Measurements from ENCODE around the gene CSTF2. TPM values are rescaled to one million over a fixed set of nuclear protein-coding genes. Genes with fewer than 3 reads are reported as not detected.
"Not testable (repeated sequence)": the region's sequence is repeated elsewhere in the genome, so short reads cannot be mapped to it uniquely, and the experiment has no call there.

The CSTF2 gene
- 26.7 and 28.4 TPM in 2 replicates for total RNA-seq (2022)
- percentile 63 among the genes with signal in this experiment for Bru-seq, nascent RNA
- BruChase-seq, experiment 1, labeled RNA remaining after a 6-hour chase = percentile 70 among the genes with signal in this experiment
- percentile 61 among the genes with signal in this experiment for BruChase-seq, experiment 2, labeled RNA remaining after a 2-hour chase
- long read RNA-seq, transcript CSTF2-201 (14 exons, 1,958 nt) = major isoform, 72 of 82 reads
- long read RNA-seq, partial matches to known transcripts = 4 of 82 reads
- long read RNA-seq, other reads (novel, unspliced or antisense) = 6 of 82 reads

GRCh38 chrX:100819837-100820666 is at the start of gene CSTF2:
Gene CSTF2 (plus strand): TSS chrX:100820391. CDS start chrX:100820417, 26 bp downstream.
- Mint-ChIP-seq H3K4me1 (ENCODE audit: insufficient read depth, unreplicated experiment) (peaks cover 6% of the 10 kb centered on the region), H3K27ac (ENCODE audit: low read depth, unreplicated experiment) (peak within 1 kb of the TSS; percentile 93), H3K9me3 (ENCODE audit: unreplicated experiment) (no peaks in the 10 kb centered on the region), H3K36me3 (ENCODE audit: insufficient read depth, unreplicated experiment) (peaks cover 18% of the 10 kb centered on the region), H3K4me3 (ENCODE audit: unreplicated experiment) (peak within 1 kb of the TSS; percentile 78), H3K27me3 (ENCODE audit: insufficient read depth, unreplicated experiment) (peaks cover 65% of the 10 kb centered on the region)
- intact Hi-C loops (cut with micrococcal nuclease) = no loop called here
- BruUV-seq (replicated peaks) = no TSS peak
- DNase-seq (ENCODE audit: unreplicated experiment) = peak; percentile 75
- ChIA-PET POLR2A (no interaction called here), CTCF (interaction anchor here (0.6 to 1.4 kb wide), 2 partner anchors 88 to 134 kb away, joined by 3 read pairs; partner anchors contain the start of gene SYTL4)
- no peak for TF ChIP-seq CTCF (IDR thresholded peaks at IDR 0.05; ENCODE audit: unreplicated experiment)

GRCh38 chrX:100796371-100796770 is 23.8 kb upstream of the CSTF2 start:
- POLR2A ChIA-PET = interaction anchor here (0.7 kb wide), 1 partner anchor 189 kb away, joined by 3 read pairs; no protein-coding TSS in a partner anchor
- intact Hi-C loops (cut with micrococcal nuclease); H3K4me1 Mint-ChIP-seq (ENCODE audit: insufficient read depth, unreplicated experiment); DNase-seq (ENCODE audit: unreplicated experiment); H3K4me3 Mint-ChIP-seq (ENCODE audit: unreplicated experiment); CTCF ChIA-PET; H3K27ac Mint-ChIP-seq (ENCODE audit: low read depth, unreplicated experiment); H3K36me3 Mint-ChIP-seq (ENCODE audit: insufficient read depth, unreplicated experiment); BruUV-seq (replicated peaks); H3K9me3 Mint-ChIP-seq (ENCODE audit: unreplicated experiment): not testable (repeated sequence)
- peaks cover 52% of the 10 kb centered on the region for H3K27me3 Mint-ChIP-seq (ENCODE audit: insufficient read depth, unreplicated experiment)

GRCh38 chrX:100797359-100797758 is 22.8 kb upstream of the CSTF2 start:
- H3K36me3 Mint-ChIP-seq (ENCODE audit: insufficient read depth, unreplicated experiment) = no peaks in the 10 kb centered on the region
- H3K4me1 Mint-ChIP-seq (ENCODE audit: insufficient read depth, unreplicated experiment) = no peaks in the 10 kb centered on the region

GRCh38 chrX:100798484-100799214 is 21.5 kb upstream of the CSTF2 start:
- Mint-ChIP-seq H3K9me3 (ENCODE audit: unreplicated experiment) (no peaks in the 10 kb centered on the region), H3K27ac (ENCODE audit: low read depth, unreplicated experiment) (no peak overlapping the region), H3K36me3 (ENCODE audit: insufficient read depth, unreplicated experiment) (no peaks in the 10 kb centered on the region), H3K27me3 (ENCODE audit: insufficient read depth, unreplicated experiment) (peaks cover 69% of the 10 kb centered on the region), H3K4me3 (ENCODE audit: unreplicated experiment) (no peak overlapping the region), H3K4me1 (ENCODE audit: insufficient read depth, unreplicated experiment) (no peaks in the 10 kb centered on the region)
- no peak for DNase-seq (ENCODE audit: unreplicated experiment)
- TF ChIP-seq CTCF (IDR thresholded peaks at IDR 0.05; ENCODE audit: unreplicated experiment) = no peak
- intact Hi-C loops (cut with micrococcal nuclease) = no loop called here
- ChIA-PET CTCF (interaction anchor here (0.6 kb wide), 1 partner anchor 94 kb away, joined by 3 read pairs; no protein-coding TSS in a partner anchor), POLR2A (no interaction called here)
- no TSS peak for BruUV-seq (replicated peaks)

More at GRCh38 chrX:100797359-100797758, 22.8 kb upstream of the CSTF2 start:
- peaks cover 62% of the 10 kb centered on the region for H3K27me3 Mint-ChIP-seq (ENCODE audit: insufficient read depth, unreplicated experiment)
- intact Hi-C loops (cut with micrococcal nuclease) = no loop called here
- DNase-seq (ENCODE audit: unreplicated experiment) = no peak
- H3K9me3 Mint-ChIP-seq (ENCODE audit: unreplicated experiment) = no peaks in the 10 kb centered on the region
- TF ChIP-seq CTCF (IDR thresholded peaks at IDR 0.05; ENCODE audit: unreplicated experiment) = no peak
- H3K27ac Mint-ChIP-seq (ENCODE audit: low read depth, unreplicated experiment) = no peak overlapping the region
- no peak overlapping the region for H3K4me3 Mint-ChIP-seq (ENCODE audit: unreplicated experiment)
- ChIA-PET POLR2A (no interaction called here), CTCF (no interaction called here)
- no TSS peak for BruUV-seq (replicated peaks)

Data from MCF 10A (cell line).